Smooth muscle cell (in vitro differentiated cells): ENCODE results near the gene NUDT14. TPM values are rescaled to one million over a fixed set of nuclear protein-coding genes. Genes with fewer than 3 reads are reported as not detected.

Experiments used
- DNase-seq: peaks from one replicate; lab custom pipeline; 2025; ENCODE audit not compliant: unreplicated experiment; lab: John Stamatoyannopoulos, UW
- H2AFZ ChIP-seq: fragments of 200-600 bp; sonication (generic); 2 replicates; pipeline ENCODE4 v1.6.0; 2016; ENCODE audit warnings: antibody characterized with exemption, low read depth, mild to moderate bottlenecking
- H3F3A ChIP-seq: fragments of 200-600 bp; sonication (generic); 2 replicates; pipeline ENCODE4 v1.6.0; 2017; ENCODE audit warnings: antibody characterized with exemption, low read depth
- H3K27ac ChIP-seq: fragments of 200-600 bp; sonication (generic); 2 replicates; pipeline ENCODE4 v1.5.1; 2016; ENCODE audit warnings: low read depth, mild to moderate bottlenecking
- H3K27me3 ChIP-seq: fragments of 200-600 bp; sonication (generic); 2 replicates; pipeline ENCODE4 v1.6.1; 2016; ENCODE audit warnings: low read depth, mild to moderate bottlenecking
- H3K36me3 ChIP-seq: fragments of 200-600 bp; sonication (generic); 2 replicates; pipeline ENCODE4 v1.5.1; 2016; ENCODE audit warnings: low read depth
- H3K4me1 ChIP-seq: fragments of 200-600 bp; sonication (generic); 2 replicates; pipeline ENCODE4 v1.5.1; 2016; ENCODE audit warnings: low read depth
- H3K4me2 ChIP-seq: fragments of 200-600 bp; sonication (generic); 2 replicates; pipeline ENCODE4 v1.6.0; 2016; ENCODE audit warnings: mild to moderate bottlenecking
- H3K4me3 ChIP-seq: fragments of 200-600 bp; sonication (generic); 2 replicates; pipeline ENCODE4 v1.5.1; 2016; ENCODE audit warnings: mild to moderate bottlenecking
- H3K79me2 ChIP-seq: fragments of 200-600 bp; sonication (generic); 2 replicates; pipeline ENCODE4 v1.6.0; 2016; ENCODE audit warnings: low read depth, mild to moderate bottlenecking
- H3K9ac ChIP-seq: fragments of 200-600 bp; sonication (generic); 2 replicates; pipeline ENCODE4 v1.6.0; 2016; ENCODE audit warnings: low read depth
- H3K9me3 ChIP-seq: fragments of 200-600 bp; sonication (generic); replicated peaks from 2 replicates; pipeline ENCODE4 v1.5.1; 2016; ENCODE audit warnings: low read depth
- H4K20me1 ChIP-seq: fragments of 200-600 bp; sonication (generic); 2 replicates; pipeline ENCODE4 v1.6.0; 2016; ENCODE audit warnings: low read depth
- WGBS: methylation state at CpG from one replicate; pipeline ENCODE4 v1.1.7; 2016; ENCODE audit warnings: low lambda C conversion rate; 5-methylcytosine and 5-hydroxymethylcytosine counted together
- polyA plus RNA-seq: library from polyadenylated mRNA; unstranded; fragments of >200 nt; fragmentation: Nextera tagmentation; extraction: Ambion mirVana; gene quantifications from 2 replicates; pipeline ENCODE4 v1.2.1, GENCODE V29; 2016
- total RNA-seq: library from RNA; depleted of rRNA; stranded (reverse); fragments of >200 nt; gene quantifications from 2 replicates; pipeline ENCODE4 v1.2.3, GENCODE V29; 2014
- TF ChIP-seq, protein P1 (sequence below): fragments of 200-600 bp; sonication (generic); IDR thresholded peaks from 2 replicates; pipeline ENCODE4 v1.5.1; 2017; ENCODE audit warnings: borderline replicate concordance, mild to moderate bottlenecking, antibody characterized with exemption; ENCODE audit not compliant: insufficient read depth, poor library complexity, severe bottlenecking

Gene NUDT14
- total and polyA plus RNA-seq, 2 experiments from 2014 or later = 7.9 to 30.7 TPM

DNA sequence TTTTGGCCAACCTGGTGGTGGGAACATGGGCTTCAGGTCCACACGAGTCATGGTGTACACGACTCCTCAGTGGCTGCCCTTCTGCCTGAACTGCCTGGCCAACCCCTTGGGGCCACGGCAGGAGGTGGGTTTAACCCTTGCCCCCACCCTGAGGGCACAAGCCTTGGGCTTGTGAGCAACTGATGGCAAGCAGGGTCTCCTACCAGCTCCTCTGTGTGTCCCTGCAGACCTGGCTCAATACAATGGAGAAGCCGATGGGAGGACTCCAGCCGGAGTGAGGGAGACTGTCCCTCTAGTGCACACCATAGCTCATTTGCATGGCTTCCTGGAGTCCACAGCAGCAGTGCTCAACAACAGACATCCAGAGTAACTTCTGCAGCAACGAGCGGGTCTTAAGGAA lies 40.5 kb downstream of the NUDT14 start:
- no peak overlapping the region for H3K9ac ChIP-seq
- no peak overlapping the region for H2AFZ ChIP-seq
- DNase-seq = no peak
- no peak overlapping the region for H3K4me3 ChIP-seq
- TF ChIP-seq, protein P1, sequence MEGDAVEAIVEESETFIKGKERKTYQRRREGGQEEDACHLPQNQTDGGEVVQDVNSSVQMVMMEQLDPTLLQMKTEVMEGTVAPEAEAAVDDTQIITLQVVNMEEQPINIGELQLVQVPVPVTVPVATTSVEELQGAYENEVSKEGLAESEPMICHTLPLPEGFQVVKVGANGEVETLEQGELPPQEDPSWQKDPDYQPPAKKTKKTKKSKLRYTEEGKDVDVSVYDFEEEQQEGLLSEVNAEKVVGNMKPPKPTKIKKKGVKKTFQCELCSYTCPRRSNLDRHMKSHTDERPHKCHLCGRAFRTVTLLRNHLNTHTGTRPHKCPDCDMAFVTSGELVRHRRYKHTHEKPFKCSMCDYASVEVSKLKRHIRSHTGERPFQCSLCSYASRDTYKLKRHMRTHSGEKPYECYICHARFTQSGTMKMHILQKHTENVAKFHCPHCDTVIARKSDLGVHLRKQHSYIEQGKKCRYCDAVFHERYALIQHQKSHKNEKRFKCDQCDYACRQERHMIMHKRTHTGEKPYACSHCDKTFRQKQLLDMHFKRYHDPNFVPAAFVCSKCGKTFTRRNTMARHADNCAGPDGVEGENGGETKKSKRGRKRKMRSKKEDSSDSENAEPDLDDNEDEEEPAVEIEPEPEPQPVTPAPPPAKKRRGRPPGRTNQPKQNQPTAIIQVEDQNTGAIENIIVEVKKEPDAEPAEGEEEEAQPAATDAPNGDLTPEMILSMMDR = no peak
- H3K36me3 ChIP-seq = no peaks in the 10 kb centered on the region
- H3K27me3 ChIP-seq = no peaks in the 10 kb centered on the region
- H3K79me2 ChIP-seq = no peaks in the 10 kb centered on the region
- no peaks in the 10 kb centered on the region for H4K20me1 ChIP-seq
- whole genome bisulfite sequencing = 97% methylated on average over 7 of the region's 7 CpGs
- no peaks in the 10 kb centered on the region for H3F3A ChIP-seq
- no peak overlapping the region for H3K27ac ChIP-seq
- no peak overlapping the region for H3K4me2 ChIP-seq
- no peaks in the 10 kb centered on the region for H3K4me1 ChIP-seq
- no peaks in the 10 kb centered on the region for H3K9me3 ChIP-seq

DNA sequence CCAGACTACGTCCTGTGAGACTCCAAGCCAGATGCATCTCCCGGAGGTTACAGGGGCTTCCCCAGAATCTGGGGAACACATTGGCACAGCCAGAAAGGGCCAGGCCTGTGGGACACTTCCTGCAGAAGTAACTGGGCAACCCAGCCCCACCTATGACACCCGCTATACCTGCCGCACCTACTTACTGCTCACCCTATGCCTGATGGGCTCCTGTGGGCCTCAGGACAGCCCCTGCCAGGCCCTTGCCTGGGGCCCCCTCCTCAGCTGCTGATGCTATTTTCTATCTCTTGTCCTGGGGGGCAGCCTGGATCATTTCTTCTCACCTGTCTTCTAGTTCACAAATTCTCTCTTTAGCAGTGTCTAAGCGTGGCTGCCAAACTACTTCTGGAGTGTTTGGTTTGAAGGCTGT lies 41.3 kb downstream of the NUDT14 start:
- Histone ChIP-seq H3K9ac (no peak overlapping the region), H3K4me2 (no peak overlapping the region), H3K4me3 (no peak overlapping the region), H3K27ac (no peak overlapping the region), H3K4me1 (no peaks in the 10 kb centered on the region), H4K20me1 (no peaks in the 10 kb centered on the region), H3K36me3 (no peaks in the 10 kb centered on the region), H3F3A (no peaks in the 10 kb centered on the region), H3K79me2 (no peaks in the 10 kb centered on the region), H3K9me3 (no peaks in the 10 kb centered on the region), H2AFZ (no peak overlapping the region), H3K27me3 (no peaks in the 10 kb centered on the region)
- TF ChIP-seq, protein P1 = no peak
- DNase-seq = no peak
- WGBS = 94% methylated on average over 5 of the region's 5 CpGs

DNA sequence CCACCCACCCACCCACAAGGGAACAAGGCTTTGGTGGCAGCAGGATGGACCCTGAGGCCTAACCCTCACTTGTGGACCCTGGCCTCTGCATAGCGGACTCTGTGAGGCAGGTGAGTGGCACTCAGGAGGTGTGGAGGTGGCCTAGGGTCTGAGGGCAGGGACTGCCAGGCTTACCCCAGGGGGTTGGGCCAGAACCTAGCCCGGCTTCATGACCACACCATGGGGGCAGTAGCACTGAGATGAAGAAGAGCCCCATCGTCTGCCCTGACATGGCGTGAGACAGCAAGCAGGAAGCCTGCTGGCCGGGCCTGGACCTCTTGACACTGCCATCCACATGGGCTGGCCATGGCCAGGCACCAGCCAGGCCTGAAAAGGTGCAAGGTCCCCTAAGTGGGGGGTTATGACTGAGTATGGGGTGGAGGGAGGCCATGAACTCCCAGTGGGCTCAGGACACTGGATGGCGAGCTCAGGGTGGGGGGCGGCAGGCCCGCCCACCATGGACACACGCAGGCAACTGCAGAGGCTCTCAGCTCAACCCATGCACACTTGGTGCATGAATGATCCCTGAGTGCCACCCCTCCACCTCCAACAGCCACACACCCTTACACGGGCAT lies 41.8 kb downstream of the NUDT14 start:
- H3K9ac ChIP-seq = no peak overlapping the region
- H2AFZ ChIP-seq = no peak overlapping the region
- no peaks in the 10 kb centered on the region for H3F3A ChIP-seq
- no peak overlapping the region for H3K4me2 ChIP-seq
- WGBS = 97% methylated on average over 10 of the region's 10 CpGs
- H3K9me3 ChIP-seq = no peaks in the 10 kb centered on the region
- no peaks in the 10 kb centered on the region for H3K36me3 ChIP-seq
- no peak for DNase-seq
- H3K4me1 ChIP-seq = no peaks in the 10 kb centered on the region
- no peaks in the 10 kb centered on the region for H4K20me1 ChIP-seq
- H3K4me3 ChIP-seq = no peak overlapping the region
- no peak overlapping the region for H3K27ac ChIP-seq
- H3K79me2 ChIP-seq = no peaks in the 10 kb centered on the region
- TF ChIP-seq, protein P1 = no peak
- H3K27me3 ChIP-seq = no peaks in the 10 kb centered on the region

DNA sequence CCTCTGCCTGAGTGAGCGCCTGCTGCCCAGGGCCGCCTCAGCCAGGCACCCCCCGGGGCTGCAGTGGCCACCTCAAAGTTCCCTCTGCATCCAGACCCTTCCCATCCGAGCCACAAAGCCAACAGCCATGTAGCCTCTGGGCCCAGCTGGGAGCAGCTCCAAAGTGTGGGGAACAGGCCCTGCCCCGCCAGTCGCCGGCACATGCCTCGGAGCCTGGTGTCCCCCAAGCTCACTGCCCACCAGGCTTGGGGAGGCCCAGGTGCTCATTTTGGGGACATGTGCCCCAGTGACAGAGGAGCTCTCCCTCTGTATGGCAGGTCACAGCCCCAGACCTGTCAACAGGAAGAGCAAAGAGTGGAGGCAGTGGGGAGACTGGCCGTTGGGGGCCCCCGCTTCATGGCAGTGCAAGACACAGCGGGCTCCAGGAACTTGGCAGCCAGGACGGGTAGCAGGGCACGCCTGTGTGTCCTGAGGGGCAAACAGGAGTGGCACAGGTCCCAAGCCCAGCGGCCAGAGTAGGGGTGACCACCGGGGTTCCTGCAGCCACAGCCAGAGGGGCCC lies 42.5 kb downstream of the NUDT14 start:
- Histone ChIP-seq H3K27ac (no peak overlapping the region), H3K9ac (no peak overlapping the region), H3K4me2 (no peak overlapping the region), H4K20me1 (no peaks in the 10 kb centered on the region), H3K79me2 (no peaks in the 10 kb centered on the region), H2AFZ (no peak overlapping the region), H3K36me3 (no peaks in the 10 kb centered on the region), H3K4me1 (no peaks in the 10 kb centered on the region), H3K27me3 (no peaks in the 10 kb centered on the region), H3K4me3 (no peak overlapping the region), H3K9me3 (no peaks in the 10 kb centered on the region), H3F3A (no peaks in the 10 kb centered on the region)
- no peak for DNase-seq
- 96% methylated on average over 15 of the region's 15 CpGs for WGBS
- TF ChIP-seq, protein P1 = no peak
